ENCODE data around the gene CNPY1. TPM values are rescaled to one million over a fixed set of nuclear protein-coding genes. Genes with fewer than 3 reads are reported as not detected.

Gene CNPY1
- total RNA-seq, 1 donor from 2014 or later: not detected

DNA sequence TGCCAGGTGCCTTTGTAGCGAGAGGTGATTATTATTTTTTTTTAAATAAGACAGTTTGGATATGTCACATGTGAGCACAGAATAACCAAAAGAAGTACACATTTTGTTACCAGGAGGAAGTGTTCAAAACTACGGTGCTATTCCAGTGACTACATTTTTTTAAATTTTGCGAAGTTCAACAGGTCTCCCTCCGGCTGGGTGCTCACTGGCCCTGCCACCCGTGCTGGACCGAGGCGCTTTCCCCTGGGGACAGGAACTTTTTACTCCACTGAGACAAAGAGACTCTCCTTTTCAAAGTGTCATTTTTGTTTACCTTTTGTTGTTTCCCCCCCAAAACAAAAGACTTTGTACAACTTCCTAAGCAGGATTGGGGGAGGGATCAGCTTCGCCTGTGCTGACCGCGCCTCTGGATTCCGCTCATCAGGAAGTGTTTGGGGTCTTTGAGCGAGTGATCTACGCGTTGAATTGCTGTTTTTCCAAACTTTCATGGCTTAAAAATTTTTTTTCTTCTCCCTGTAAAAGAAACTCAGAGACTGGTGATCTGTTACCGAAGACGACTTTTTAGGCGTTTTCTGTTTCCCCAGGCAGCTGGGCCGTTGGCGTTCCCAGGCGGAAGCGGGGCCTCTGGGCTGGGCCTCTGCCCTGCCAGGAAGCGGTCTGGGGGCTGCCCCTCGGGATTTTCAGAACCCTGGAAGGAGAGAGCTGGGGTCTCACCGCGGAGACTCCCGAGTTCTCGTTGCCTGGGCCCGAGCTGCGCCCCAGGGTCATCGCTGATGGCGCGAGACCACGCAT, 81.2 kb downstream of the CNPY1 start:
- Mint-ChIP-seq H3K9me3 (ENCODE audit: unreplicated experiment) (no peaks in the 10 kb centered on the region), H3K36me3 (ENCODE audit: unreplicated experiment) (peaks cover 2% of the 10 kb centered on the region), H3K4me1 (ENCODE audit: unreplicated experiment) (peaks cover 10% of the 10 kb centered on the region), H3K27ac (ENCODE audit: unreplicated experiment) (no peak overlapping the region), H3K4me3 (ENCODE audit: unreplicated experiment) (no peak overlapping the region), H3K27me3 (ENCODE audit: unreplicated experiment) (peaks cover 18% of the 10 kb centered on the region)
- DNase-seq (ENCODE audit: extremely low spot score, unreplicated experiment): no peak
- TF ChIP-seq, protein P1, sequence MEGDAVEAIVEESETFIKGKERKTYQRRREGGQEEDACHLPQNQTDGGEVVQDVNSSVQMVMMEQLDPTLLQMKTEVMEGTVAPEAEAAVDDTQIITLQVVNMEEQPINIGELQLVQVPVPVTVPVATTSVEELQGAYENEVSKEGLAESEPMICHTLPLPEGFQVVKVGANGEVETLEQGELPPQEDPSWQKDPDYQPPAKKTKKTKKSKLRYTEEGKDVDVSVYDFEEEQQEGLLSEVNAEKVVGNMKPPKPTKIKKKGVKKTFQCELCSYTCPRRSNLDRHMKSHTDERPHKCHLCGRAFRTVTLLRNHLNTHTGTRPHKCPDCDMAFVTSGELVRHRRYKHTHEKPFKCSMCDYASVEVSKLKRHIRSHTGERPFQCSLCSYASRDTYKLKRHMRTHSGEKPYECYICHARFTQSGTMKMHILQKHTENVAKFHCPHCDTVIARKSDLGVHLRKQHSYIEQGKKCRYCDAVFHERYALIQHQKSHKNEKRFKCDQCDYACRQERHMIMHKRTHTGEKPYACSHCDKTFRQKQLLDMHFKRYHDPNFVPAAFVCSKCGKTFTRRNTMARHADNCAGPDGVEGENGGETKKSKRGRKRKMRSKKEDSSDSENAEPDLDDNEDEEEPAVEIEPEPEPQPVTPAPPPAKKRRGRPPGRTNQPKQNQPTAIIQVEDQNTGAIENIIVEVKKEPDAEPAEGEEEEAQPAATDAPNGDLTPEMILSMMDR (IDR thresholded peaks at IDR 0.05): no peak

DNA sequence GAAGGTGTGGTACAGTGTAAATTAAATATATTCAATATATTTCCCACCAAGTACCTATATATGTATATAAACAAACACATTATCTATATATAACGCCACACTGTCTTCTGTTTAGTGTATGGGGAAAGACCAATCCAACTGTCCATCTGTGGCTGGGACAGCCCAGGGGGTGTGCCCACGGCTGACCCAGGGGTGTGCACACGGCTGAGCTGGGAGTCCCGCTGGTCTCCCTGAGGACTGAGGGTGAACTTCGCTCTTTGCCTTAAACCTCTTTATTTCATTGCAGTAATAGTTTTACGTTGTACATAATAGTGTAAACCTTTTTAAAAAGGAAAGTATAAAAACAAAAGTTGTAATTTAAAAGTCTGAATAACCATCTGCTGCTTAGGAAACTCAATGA, 82.2 kb downstream of the CNPY1 start:
- peaks cover 2% of the 10 kb centered on the region for H3K36me3 Mint-ChIP-seq (ENCODE audit: unreplicated experiment)
- peaks cover 26% of the 10 kb centered on the region for H3K27me3 Mint-ChIP-seq (ENCODE audit: unreplicated experiment)
- peaks cover 18% of the 10 kb centered on the region for H3K4me1 Mint-ChIP-seq (ENCODE audit: unreplicated experiment)
- H3K27ac Mint-ChIP-seq (ENCODE audit: unreplicated experiment): no peak overlapping the region
- TF ChIP-seq, protein P1 (IDR thresholded peaks at IDR 0.05): no peak
- H3K9me3 Mint-ChIP-seq (ENCODE audit: unreplicated experiment): no peaks in the 10 kb centered on the region
- DNase-seq (ENCODE audit: extremely low spot score, unreplicated experiment): no peak
- H3K4me3 Mint-ChIP-seq (ENCODE audit: unreplicated experiment): no peak overlapping the region

DNA sequence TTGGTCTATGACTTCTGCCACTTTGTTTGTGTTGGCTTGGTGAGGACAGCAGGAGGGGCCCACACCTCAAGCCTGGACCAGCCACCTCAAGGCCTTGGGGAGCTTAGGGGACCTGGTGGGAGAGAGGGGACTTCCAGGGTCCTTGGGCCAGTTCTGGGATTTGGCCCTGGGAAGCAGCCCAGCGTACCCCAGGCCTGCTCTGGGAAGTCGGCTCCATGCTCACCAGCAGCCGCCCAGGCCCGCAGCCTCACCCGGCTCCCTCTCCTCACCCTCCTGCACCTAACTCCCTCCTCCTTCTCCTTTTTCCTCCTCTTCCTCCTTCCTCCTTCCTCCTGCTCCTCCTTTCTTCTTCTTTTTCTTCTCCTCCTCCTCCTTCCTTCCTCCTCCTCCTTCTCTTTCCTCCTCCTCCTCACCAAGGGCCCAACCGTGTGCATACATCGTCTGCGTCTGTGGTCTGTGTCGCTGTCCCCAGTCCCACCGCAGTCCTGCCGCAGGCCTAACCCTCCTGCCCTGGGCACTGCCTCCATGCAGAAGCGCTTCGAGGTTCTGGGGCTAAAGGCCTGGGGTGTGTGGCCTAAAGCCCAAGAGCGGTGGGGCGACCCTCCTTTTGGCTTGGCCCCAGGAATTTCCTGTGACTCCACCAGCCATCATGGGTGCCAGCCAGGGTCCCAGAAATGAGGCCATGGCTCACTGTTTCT, 83.1 kb downstream of the CNPY1 start:
- Mint-ChIP-seq H3K9me3 (ENCODE audit: unreplicated experiment) (no peaks in the 10 kb centered on the region), H3K4me3 (ENCODE audit: unreplicated experiment) (no peak overlapping the region), H3K4me1 (ENCODE audit: unreplicated experiment) (peaks cover 15% of the 10 kb centered on the region), H3K27ac (ENCODE audit: unreplicated experiment) (no peak overlapping the region), H3K36me3 (ENCODE audit: unreplicated experiment) (peaks cover 2% of the 10 kb centered on the region), H3K27me3 (ENCODE audit: unreplicated experiment) (peaks cover 27% of the 10 kb centered on the region)
- TF ChIP-seq, protein P1 (IDR thresholded peaks at IDR 0.05): no peak
- DNase-seq (ENCODE audit: extremely low spot score, unreplicated experiment): no peak

DNA sequence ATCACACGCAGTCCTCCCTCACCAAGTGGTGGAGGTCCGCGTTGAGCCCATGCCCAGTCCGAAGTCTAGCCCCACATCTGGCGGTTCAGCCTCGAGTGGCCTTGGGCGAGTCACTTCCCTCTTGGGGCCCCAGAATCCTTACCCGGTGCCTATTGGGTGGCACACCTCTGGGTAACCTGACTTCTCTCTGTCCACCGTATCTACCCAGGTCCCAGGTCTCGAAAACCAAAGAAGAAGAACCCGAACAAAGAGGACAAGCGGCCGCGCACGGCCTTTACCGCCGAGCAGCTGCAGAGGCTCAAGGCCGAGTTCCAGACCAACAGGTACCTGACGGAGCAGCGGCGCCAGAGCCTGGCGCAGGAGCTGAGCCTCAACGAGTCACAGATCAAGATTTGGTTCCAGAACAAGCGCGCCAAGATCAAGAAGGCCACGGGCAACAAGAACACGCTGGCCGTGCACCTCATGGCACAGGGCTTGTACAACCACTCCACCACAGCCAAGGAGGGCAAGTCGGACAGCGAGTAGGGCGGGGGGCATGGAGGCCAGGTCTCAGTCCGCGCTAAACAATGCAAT, 84.1 kb downstream of the CNPY1 start:
- Mint-ChIP-seq H3K4me3 (ENCODE audit: unreplicated experiment) (no peak overlapping the region), H3K36me3 (ENCODE audit: unreplicated experiment) (peaks cover 2% of the 10 kb centered on the region), H3K27ac (ENCODE audit: unreplicated experiment) (no peak overlapping the region), H3K27me3 (ENCODE audit: unreplicated experiment) (peaks cover 27% of the 10 kb centered on the region), H3K9me3 (ENCODE audit: unreplicated experiment) (no peaks in the 10 kb centered on the region), H3K4me1 (ENCODE audit: unreplicated experiment) (peaks cover 11% of the 10 kb centered on the region)
- DNase-seq (ENCODE audit: extremely low spot score, unreplicated experiment): no peak
- TF ChIP-seq, protein P1 (IDR thresholded peaks at IDR 0.05): no peak

DNA sequence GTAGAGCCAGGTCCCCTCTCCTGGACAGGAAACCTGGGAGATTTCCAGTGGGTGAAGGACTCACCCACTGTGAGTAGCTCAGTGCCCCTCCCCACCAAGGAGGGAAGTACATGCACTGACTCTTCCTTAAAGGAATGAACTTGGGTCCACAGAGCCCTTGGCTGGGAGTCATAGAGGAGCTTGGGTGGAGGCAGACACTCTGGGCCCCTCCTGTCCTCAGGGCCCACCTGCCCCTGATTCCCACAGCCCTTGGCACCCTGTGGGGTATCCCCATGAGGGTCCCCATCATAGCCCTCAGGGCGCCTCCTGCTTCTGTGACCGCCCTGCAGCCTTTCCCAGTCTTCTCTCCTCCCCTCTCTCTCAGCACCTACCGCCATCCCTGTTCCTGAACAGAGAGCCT, 84.7 kb downstream of the CNPY1 start:
- TF ChIP-seq, protein P1 (IDR thresholded peaks at IDR 0.05): no peak
- no peak for DNase-seq (ENCODE audit: extremely low spot score, unreplicated experiment)
- Mint-ChIP-seq H3K4me3 (ENCODE audit: unreplicated experiment) (no peak overlapping the region), H3K9me3 (ENCODE audit: unreplicated experiment) (no peaks in the 10 kb centered on the region), H3K4me1 (ENCODE audit: unreplicated experiment) (peaks cover 13% of the 10 kb centered on the region), H3K27ac (ENCODE audit: unreplicated experiment) (no peak overlapping the region), H3K36me3 (ENCODE audit: unreplicated experiment) (peaks cover 2% of the 10 kb centered on the region), H3K27me3 (ENCODE audit: unreplicated experiment) (peaks cover 29% of the 10 kb centered on the region)

Measured in osteocyte (in vitro differentiated cells).